GM20000 (cell line): ENCODE measurements around the gene LPAR3.

Source experiments
- DNase-seq: peaks from one replicate; pipeline ENCODE4 v3.0.0; 2012; ENCODE audit warnings: low spot score
- TF ChIP-seq, protein P1 (sequence below): IDR thresholded peaks from 2 replicates; pipeline ENCODE4 v1.5.1; 2012; ENCODE audit warnings: mild to moderate bottlenecking, control low read depth; ENCODE audit errors: extremely low read depth, missing control alignments

The LPAR3 gene

DNA sequence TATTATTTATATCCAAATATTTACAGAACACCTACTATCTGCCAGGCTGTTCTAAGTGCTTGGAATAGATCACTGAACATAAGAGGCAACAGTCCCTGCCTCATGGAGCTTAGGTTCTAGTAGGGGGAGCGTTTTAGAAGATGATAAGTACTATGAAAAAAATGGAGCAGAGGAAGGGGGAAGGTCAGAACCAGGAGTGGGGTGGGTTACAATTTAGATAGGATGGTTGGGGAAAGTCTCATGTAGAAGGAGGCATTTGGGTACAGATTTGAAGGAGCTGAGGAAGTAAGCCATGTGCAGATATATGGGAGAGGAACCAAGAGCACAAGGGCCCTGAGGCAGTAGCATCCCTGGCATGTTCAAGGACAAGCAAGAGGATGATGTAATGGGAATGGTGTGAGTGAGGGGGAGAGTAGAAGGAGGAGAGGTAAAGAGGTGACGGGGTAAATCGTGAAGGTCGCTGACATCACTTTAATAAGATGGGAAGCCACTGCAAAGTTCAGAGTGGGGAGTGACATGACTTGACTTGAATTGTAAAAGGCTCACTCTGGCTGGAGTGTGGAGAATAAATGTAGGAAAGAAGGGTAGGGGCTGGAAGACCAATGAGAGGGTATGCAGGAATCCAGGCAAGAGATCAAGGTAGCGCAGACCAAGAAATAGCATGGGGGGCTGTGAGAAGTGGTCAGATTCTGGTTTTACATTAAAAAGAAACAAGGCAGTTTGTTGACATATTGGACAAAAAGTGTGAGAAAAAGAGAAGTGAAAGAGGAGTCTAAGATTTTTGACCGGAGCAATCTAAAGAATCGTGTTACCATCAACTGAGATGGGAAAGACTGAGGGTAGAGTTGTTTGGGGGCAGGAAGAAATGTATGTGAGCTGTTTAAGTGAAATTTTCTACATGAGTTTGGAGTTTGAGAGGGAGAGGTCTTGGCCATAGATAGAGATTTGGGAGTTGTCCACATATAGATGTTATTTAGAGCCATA lies 92.6 kb downstream of the LPAR3 start:
- TF ChIP-seq, protein P1, sequence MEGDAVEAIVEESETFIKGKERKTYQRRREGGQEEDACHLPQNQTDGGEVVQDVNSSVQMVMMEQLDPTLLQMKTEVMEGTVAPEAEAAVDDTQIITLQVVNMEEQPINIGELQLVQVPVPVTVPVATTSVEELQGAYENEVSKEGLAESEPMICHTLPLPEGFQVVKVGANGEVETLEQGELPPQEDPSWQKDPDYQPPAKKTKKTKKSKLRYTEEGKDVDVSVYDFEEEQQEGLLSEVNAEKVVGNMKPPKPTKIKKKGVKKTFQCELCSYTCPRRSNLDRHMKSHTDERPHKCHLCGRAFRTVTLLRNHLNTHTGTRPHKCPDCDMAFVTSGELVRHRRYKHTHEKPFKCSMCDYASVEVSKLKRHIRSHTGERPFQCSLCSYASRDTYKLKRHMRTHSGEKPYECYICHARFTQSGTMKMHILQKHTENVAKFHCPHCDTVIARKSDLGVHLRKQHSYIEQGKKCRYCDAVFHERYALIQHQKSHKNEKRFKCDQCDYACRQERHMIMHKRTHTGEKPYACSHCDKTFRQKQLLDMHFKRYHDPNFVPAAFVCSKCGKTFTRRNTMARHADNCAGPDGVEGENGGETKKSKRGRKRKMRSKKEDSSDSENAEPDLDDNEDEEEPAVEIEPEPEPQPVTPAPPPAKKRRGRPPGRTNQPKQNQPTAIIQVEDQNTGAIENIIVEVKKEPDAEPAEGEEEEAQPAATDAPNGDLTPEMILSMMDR, result no peak
- DNase-seq, result no peak

DNA sequence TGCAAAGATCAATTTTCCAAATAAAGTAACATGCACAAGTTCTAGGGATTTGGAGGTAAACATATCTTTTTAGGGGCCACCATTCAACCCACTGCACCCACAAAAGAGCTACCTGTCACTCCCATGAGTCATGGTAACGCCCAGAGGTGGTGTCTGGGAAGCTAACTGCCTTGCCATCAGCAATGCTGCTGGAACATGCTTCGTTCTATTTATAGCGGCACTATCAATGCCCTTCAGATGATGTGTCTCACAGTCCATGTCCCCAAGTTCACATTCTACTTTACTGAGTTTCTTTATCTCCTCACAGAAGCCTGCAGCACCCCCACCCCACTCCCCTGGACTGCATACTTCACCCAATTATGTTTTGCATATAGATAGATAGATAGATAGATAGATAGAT lies 95.4 kb downstream of the LPAR3 start:
- TF ChIP-seq, protein P1, result no peak
- no peak for DNase-seq

DNA sequence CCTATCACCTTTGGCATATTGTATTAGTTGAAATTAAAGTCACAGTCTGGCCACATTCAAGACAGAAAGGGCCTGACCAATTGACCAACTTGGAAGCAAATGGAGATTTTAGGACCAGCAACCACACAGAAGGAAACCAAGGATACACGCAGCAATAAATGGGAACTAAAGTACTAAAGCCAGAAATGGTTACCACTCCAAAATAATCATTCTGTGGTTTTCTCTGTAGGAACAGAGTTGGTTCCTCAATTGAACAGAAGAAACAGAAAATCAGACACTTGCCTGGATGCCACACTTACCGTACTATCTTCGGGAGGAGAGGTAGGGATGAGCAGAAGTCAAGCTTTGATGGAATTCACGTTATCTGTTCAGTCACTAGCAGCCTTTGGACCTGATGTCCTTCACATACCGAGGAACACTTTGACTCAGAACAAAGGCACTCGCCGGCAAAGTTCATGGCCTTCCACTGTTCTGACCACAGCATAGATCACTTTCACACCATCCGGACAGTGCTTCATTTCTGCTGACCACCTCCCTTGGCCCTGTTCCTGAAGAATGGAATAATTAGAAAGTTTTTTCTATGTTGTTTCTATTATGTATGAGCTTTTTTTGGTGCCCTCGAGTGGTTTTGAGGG lies 96.9 kb downstream of the LPAR3 start:
- TF ChIP-seq, protein P1, result no peak
- no peak for DNase-seq

DNA sequence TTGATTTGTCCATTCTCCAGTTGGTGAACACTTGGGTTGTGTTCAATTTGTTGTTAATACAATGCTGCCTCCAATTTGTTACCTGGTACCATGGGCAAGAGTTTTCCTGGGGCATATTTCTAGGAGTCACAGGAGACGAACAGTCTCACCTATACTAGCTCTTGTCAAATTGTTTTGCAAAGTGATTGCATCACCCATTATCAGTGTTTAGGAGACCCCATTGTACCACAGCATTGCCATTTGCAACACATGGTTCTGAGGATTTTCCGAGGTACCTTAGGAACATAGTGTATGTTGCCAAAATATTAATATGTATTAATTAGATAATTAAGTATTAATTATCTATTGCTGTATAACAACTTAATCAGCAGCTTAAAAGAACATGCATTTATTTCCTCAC lies 97.8 kb downstream of the LPAR3 start:
- no peak for DNase-seq
- TF ChIP-seq, protein P1, result no peak

DNA sequence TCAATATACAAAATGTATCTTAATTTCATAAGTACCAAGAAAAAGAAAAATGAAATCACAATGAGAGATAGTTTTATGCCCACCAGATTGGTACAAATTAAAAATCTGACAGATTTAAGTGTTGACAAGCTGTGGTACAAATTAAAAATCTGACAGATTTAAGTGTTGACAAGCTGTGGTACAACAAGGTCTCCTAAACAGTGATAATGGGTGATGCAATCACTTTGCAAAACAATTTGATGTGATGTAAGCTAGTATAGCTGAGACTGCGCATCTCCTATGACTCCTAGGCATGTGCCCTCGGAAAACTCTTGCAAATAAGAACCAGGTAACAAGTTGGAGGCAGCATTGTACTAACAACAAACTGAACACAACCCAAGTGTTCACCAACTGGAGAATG lies 100.6 kb downstream of the LPAR3 start:
- TF ChIP-seq, protein P1, result no peak

DNA sequence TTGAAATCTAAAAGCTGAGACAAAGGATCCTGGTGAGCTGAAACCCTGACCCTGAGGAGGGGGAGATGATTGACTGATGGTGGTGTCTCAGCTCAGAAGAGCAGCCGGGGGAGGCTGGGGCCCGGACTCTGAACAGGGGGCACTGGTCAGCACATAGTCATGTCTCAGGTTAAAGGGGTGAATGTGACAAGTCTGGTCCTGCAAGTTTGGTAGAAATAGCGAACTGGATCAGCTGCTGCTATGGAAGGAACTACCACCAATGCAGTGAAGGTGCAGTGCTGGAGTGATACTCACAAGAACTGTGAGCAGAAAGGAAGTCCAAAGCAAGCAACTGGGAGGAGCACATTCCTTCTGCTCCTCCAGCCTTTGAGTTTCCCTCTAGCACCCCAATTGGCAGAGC lies 104.0 kb downstream of the LPAR3 start:
- no peak for DNase-seq
- TF ChIP-seq, protein P1, result no peak

More for the DNA sequence above, 100.6 kb downstream of the LPAR3 start:
- no peak for DNase-seq
